Motor neuron (in vitro differentiated cells): ENCODE data around the gene RSAD1. TPM values are rescaled to one million over a fixed set of nuclear protein-coding genes. Genes with fewer than 3 reads are reported as not detected.
A peak's percentile ranks its signal among the peaks of the same experiment; 100 is the strongest.

Source experiments
- ATAC-seq, 8 experiments: fragments of 200-7000 bp; cut with Tn5 transposase; replicated peaks in 6 of 8; 2 replicates each; pipeline ENCODE4 v1.8.0; 2021; ENCODE audit warnings: mild to moderate bottlenecking in 8 of 8, moderate library complexity in 8 of 8
- H3K27ac ChIP-seq, 2 donors: fragments of 250-450 bp; sonication (Bioruptor Pico); 2 replicates each; pipeline ENCODE4 v1.9.0; 2021; ENCODE audit warnings: antibody characterized with exemption in 2 of 2, mild to moderate bottlenecking in 2 of 2, moderate library complexity in 1 of 2
- H3K4me1 ChIP-seq, 2 donors: fragments of 250-450 bp; sonication (Bioruptor Pico); replicated peaks in 1 of 2; 2 replicates each; pipeline ENCODE4 v1.6.1; 2021; ENCODE audit warnings: antibody characterized with exemption in 2 of 2, mild to moderate bottlenecking in 2 of 2, moderate library complexity in 1 of 2
- H3K4me3 ChIP-seq, 5 donors: fragments of 250-450 bp; sonication (Bioruptor Pico); 2 replicates each; pipeline ENCODE4 v1.9.0; 2021; ENCODE audit warnings: antibody characterized with exemption in 5 of 5, mild to moderate bottlenecking in 5 of 5, moderate library complexity in 4 of 5
- WGBS, 10 experiments: fragments of 450-650 bp; shearing (Covaris generic); methylation state at CpG; one replicate each; pipeline ENCODE4 v1.0.0; 2022; 5-methylcytosine and 5-hydroxymethylcytosine counted together
- in situ Hi-C, 9 experiments: fragments of 400-800 bp; cut with MboI; loops; one replicate each; pipeline ENCODE4 v1.15.0; 2021; ENCODE audit warnings: low sequenced_read_pairs in 9 of 9, low pct_unique_long_range_greater_than_20kb in 2 of 9; ENCODE audit not compliant: unreplicated experiment in 9 of 9
- total RNA-seq, 8 experiments: library from RNA; unstranded; fragments of 300-600 nt; gene quantifications; 2 replicates each; pipeline versions ENCODE4 v1.2.3 to v1.2.4, GENCODE V29; 2022

RSAD1 gene
- total RNA-seq, 8 experiments from 2014 or later = 13.0 to 44.7 (median 20.0) TPM

DNA sequence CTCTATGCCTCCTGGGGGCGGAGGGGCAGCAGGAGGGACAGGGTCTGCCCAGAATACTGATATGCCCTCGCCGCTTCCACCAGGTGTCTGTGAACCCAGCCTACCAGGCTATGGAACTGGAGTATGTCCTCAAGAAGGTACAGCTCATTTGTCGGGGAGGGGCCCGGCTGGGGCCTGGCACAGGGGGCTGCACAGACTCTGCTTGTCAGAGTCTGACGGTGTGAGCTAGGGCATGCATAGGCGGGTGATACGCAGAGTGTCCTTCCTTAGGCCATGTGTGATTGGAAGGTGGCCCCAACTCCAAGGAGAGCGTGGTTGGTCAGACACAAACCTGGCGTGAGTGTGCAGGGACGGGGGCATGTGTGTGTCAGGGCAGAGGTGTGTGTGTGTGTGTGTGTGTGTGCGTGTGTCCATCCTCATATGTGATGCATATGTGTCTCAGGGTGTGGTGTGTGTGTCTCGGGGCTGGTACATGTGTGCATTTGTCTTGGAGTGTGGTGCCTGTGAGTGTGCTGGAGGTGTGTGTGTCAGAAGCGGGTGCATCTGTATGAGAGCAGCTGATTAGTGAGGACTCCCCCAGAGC, 17.0 kb upstream of the RSAD1 start:
- no peak overlapping the region for H3K4me3 ChIP-seq
- in situ Hi-C loops = no loop called here
- no peaks in the 10 kb centered on the region for H3K4me1 ChIP-seq
- no peak overlapping the region for H3K27ac ChIP-seq
- peak in 2 of 8 experiments; percentile 17 to 21 for ATAC-seq
- 73 to 100% methylated on average over 1 to 3 of the region's 14 CpGs; no CpG with 5 or more reads in 8 of the 10 experiments for WGBS, 10 experiments

- WGBS, 10 experiments = 37 to 83% methylated on average over 1 to 2 of the region's 9 CpGs; no CpG with 5 or more reads in 8 of the 10 experiments
- no peak for ATAC-seq
- Histone ChIP-seq H3K27ac (no peak overlapping the region), H3K4me3 (no peak overlapping the region), H3K4me1 (no peaks in the 10 kb centered on the region)
- in situ Hi-C loops = no loop called here
These were observed 16.2 kb upstream of the RSAD1 start for GRCh38 chr17:50462446-50462845.

DNA sequence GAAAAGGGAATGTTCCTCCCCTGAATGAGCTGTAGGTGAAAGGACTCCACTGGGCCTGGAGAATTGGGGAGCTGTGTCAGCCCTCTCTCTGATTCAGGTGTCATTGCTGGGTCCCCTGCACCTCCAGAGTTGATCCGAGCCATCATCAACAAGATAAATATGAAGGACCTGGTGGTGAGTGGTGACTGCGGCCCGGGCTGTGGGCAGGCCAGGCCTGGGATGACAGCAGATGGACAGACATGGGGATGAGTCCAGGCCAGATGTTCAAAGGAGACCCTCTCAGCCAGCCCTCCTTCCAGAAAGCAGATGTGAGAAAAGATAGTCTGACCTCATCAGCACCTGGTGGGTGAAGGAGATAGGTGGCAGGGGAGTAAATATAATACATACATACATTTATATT, 14.5 kb upstream of the RSAD1 start:
- WGBS, 10 experiments = 80 to 100% methylated on average over 3 of the region's 3 CpGs; no CpG with 5 or more reads in 8 of the 10 experiments
- H3K27ac ChIP-seq = no peak overlapping the region
- in situ Hi-C loops = no loop called here
- peaks cover 0 to 2% of the 10 kb centered on the region in 2 donors for H3K4me1 ChIP-seq
- no peak overlapping the region for H3K4me3 ChIP-seq
- ATAC-seq = no peak

- WGBS, 10 experiments = 60 to 100% methylated on average over 1 of the region's 4 CpGs; no CpG with 5 or more reads in 8 of the 10 experiments
- no peak overlapping the region for H3K4me3 ChIP-seq
- no peak overlapping the region for H3K27ac ChIP-seq
- H3K4me1 ChIP-seq = peaks cover 0 to 2% of the 10 kb centered on the region in 2 donors
- no peak for ATAC-seq
- in situ Hi-C loops = no loop called here
These were observed 13.9 kb upstream of the RSAD1 start for GRCh38 chr17:50464736-50465135.

- in situ Hi-C loops = no loop called here
- WGBS, 10 experiments = 71 to 86% methylated on average over 4 to 5 of the region's 6 CpGs; no CpG with 5 or more reads in 8 of the 10 experiments
These were observed 13.5 kb upstream of the RSAD1 start for GRCh38 chr17:50465171-50465570.

DNA sequence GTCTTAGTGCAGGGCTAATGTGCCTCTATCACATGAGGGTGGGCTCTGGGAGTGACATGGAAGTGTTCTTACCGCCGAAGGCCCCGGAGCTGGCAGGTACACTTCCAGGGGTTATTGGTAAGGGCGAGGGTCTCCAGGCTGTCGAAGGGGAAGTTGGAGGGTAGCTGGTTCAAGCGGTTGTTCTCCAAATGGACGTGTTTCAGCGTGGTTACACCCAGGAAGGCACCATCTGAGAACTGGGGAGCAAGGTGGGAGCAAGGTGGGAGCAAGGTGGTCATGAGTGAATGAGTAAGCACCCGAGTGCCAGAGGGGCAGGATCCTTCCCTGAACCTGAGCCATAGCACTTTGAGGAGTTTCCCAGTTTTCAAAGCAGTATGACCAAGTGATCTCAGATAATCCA, 13.0 kb upstream of the RSAD1 start:
- in situ Hi-C loops = no loop called here
- ATAC-seq = no peak
- WGBS, 10 experiments = 43 to 100% (median 78%) methylated on average over 1 to 4 of the region's 9 CpGs; no CpG with 5 or more reads in 4 of the 10 experiments
- Histone ChIP-seq H3K4me3 (no peak overlapping the region), H3K27ac (no peak overlapping the region), H3K4me1 (peaks cover 0 to 2% of the 10 kb centered on the region in 2 donors)

More at GRCh38 chr17:50465171-50465570, 13.5 kb upstream of the RSAD1 start:
- Histone ChIP-seq H3K4me3 (no peak overlapping the region), H3K27ac (no peak overlapping the region), H3K4me1 (peaks cover 0 to 2% of the 10 kb centered on the region in 2 donors)
- ATAC-seq = no peak

- Histone ChIP-seq H3K4me1 (peaks cover 0 to 2% of the 10 kb centered on the region in 2 donors), H3K4me3 (no peak overlapping the region), H3K27ac (no peak overlapping the region)
- in situ Hi-C loops = no loop called here
- ATAC-seq = peak in 1 of 8 experiments; percentile 69
- 47 to 83% (median 73%) methylated on average over 1 to 3 of the region's 9 CpGs; no CpG with 5 or more reads in 6 of the 10 experiments for WGBS, 10 experiments
These were observed 12.1 kb upstream of the RSAD1 start for GRCh38 chr17:50466371-50467113.

DNA sequence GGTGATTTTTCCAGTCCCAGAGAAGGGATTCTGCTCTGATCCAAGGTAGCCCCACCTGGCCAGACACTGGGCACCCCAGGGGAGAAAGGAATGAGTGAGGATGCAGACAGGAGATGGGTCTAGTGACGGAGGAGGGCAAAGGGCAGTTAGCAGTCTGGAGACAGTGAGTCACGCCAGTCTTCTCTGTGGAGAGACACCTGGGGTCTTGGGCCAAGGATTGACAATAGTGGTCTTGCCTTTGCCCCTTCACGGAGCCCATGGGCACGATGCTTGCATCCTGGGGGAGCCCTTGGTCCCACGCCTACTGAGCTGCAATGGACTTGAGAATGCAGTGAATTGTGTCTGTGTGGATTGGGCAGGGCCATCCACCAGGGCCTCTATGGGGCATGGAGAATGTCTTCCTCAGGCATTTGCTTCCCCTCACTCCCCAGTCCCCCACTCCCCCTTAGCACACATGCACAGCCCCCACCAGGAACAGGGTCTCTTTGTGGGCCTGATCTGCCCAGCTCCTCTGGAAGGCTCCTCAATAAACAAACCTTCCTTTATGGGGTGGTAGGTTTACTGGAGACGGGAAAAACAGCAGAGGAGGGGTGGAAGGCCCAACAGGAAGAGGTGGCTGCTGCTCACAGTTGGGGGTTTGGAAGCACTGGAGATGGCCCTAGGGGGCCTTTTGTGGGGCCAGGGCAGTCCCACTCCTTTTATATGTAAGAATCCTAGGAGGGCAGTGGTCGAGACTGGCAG, 11.4 kb upstream of the RSAD1 start:
- in situ Hi-C loops = no loop called here
- Histone ChIP-seq H3K4me3 (no peak overlapping the region), H3K27ac (no peak overlapping the region), H3K4me1 (peaks cover 0 to 2% of the 10 kb centered on the region in 2 donors)
- 29 to 100% (median 76%) methylated on average over 1 to 4 of the region's 7 CpGs; no CpG with 5 or more reads in 6 of the 10 experiments for WGBS, 10 experiments
- no peak for ATAC-seq

DNA sequence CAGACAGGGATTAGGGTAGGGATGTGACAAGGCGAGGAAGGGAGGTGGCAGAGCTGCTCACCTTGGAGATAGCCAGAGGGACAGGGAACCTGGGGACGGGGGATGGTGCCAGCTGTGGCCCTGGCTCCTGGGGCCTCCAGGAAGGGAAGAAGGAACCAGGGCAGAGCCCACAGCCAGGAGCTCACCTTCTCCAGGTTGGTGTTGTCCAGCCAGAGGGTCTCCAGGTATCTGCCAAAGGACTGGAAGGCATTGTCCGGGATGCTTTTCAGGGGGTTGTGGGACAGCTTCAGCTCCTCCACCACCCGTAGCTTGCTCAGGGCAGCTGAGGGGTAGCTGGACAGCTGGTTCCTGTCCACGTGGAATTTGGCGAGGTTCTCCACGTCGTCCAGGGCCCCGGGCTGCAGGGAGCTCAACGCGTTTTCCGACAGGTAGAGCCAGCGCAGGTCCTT, 10.8 kb upstream of the RSAD1 start:
- peaks cover 0 to 2% of the 10 kb centered on the region in 2 donors for H3K4me1 ChIP-seq
- no peak overlapping the region for H3K27ac ChIP-seq
- no peak overlapping the region for H3K4me3 ChIP-seq
- WGBS, 10 experiments = 52 to 91% (median 80%) methylated on average over 1 to 9 of the region's 13 CpGs; no CpG with 5 or more reads in 3 of the 10 experiments
- in situ Hi-C loops = no loop called here
- ATAC-seq = no peak

- peak; percentile 35 to 75 (median 54) for ATAC-seq
- Histone ChIP-seq H3K27ac (no peak within 1 kb of the TSS), H3K4me1 (peaks cover 0 to 2% of the 10 kb centered on the region in 2 donors), H3K4me3 (peak within 1 kb of the TSS in 3 of 5 donors; percentile 11 to 18 (median 13))
- 20 to 98% (median 49%) methylated on average over 2 to 9 of the region's 71 CpGs; no CpG with 5 or more reads in 4 of the 10 experiments for WGBS, 10 experiments
- in situ Hi-C loops = no loop called here
These were observed 10.1 kb upstream of the RSAD1 start, which contains the start of gene CHAD for GRCh38 chr17:50468304-50469207. CHAD (minus strand) TSS chr17:50468880; CDS start chr17:50468813, 67 bp downstream.

- in situ Hi-C loops = no loop called here
- WGBS, 10 experiments = 0% methylated on average over 3 of the region's 37 CpGs; no CpG with 5 or more reads in 9 of the 10 experiments
- H3K4me3 ChIP-seq = peak overlapping the region in 3 of 5 donors; percentile 11 to 18 (median 13)
- no peak overlapping the region for H3K27ac ChIP-seq
- peaks cover 0 to 2% of the 10 kb centered on the region in 2 donors for H3K4me1 ChIP-seq
- ATAC-seq = peak; percentile 29 to 57 (median 44)
These were observed 9.5 kb upstream of the RSAD1 start for GRCh38 chr17:50469208-50469605.

DNA sequence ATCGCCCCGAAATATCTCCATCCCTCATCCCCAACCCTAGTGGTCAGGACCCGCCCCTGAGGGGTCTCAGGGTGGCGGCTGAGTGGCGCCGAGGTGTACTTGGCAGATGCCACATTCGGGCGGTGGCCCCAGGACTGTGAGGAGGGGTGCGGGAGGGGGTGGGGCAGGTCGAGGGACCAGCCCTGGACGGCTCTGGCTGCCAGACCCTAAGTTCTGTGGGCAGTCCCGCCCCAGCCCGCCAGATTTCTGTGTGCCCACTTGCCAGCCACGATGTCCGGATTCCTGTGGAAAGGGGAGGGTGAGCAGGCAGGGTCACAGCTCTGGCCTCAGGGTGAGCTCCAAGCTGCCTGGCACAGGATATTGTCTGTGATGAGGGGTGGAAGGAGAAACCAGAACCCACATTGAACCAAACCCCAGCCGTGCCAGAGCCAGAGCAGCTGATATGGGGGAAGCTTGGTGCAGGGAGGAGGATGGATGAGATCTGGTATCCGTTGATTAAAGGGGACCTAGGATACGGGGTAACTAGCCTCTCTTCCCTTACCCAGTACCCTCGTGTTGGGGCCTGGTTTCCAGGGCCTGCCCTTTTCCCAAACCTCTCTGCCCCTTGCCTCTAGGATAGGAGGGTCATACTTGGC, 8.9 kb upstream of the RSAD1 start:
- in situ Hi-C loops = no loop called here
- no peak for ATAC-seq
- Histone ChIP-seq H3K4me1 (peaks cover 0 to 2% of the 10 kb centered on the region in 2 donors), H3K27ac (no peak overlapping the region), H3K4me3 (no peak overlapping the region)
- 17 to 80% (median 57%) methylated on average over 1 to 3 of the region's 19 CpGs; no CpG with 5 or more reads in 4 of the 10 experiments for WGBS, 10 experiments
